IMR-90 (cell line): ENCODE results near the gene MMP23B. TPM values are rescaled to one million over a fixed set of nuclear protein-coding genes. Genes with fewer than 3 reads are reported as not detected.

ENCODE experiments used
- ATAC-seq: fragments of 200-7000 bp; cut with Tn5 transposase; 2 replicates; pipeline ENCODE4 v1.9.1; 2020; ENCODE audit warnings: low read depth, mild to moderate bottlenecking, moderate library complexity
- BruUV-seq: library from RNA; stranded (reverse); fragments of 400-500 nt; replicated peaks from 2 replicates; lab custom pipeline; 2021; lab: Mats Ljungman, UMichigan
- CTCF ChIA-PET: fragments of 300-600 bp; formaldehyde crosslinking; extraction: SDS; loops from one replicate; lab custom pipeline; 2021; ENCODE audit warnings: antibody characterized with exemption; lab: Yijun Ruan, JAX
- POLR2A ChIA-PET: fragments of 300-600 bp; sonication (Branson Sonifier 250); formaldehyde crosslinking; loops from one replicate; lab custom pipeline; 2022; ENCODE audit warnings: antibody characterized with exemption; ENCODE audit not compliant: unreplicated experiment; lab: Charles Lee
- DNase-seq: peaks from one replicate; pipeline ENCODE4 v3.0.0; 2013
- H2AFZ ChIP-seq: replicated peaks from 2 replicates; pipeline ENCODE3; 2013; ENCODE audit warnings: low read length, mild to moderate bottlenecking; ENCODE audit not compliant: poor library complexity
- H2AK5ac ChIP-seq: 2 replicates; pipeline ENCODE4 v1.6.1; 2013; ENCODE audit warnings: low read depth, low read length, inconsistent platforms
- H2AK9ac ChIP-seq: replicated peaks from 2 replicates; pipeline ENCODE3; 2013; ENCODE audit warnings: mild to moderate bottlenecking, low read depth, low read length, moderate library complexity; ENCODE audit not compliant: poor library complexity
- H2BK120ac ChIP-seq: 2 replicates; pipeline ENCODE4 v1.6.1; 2013; ENCODE audit warnings: low read depth, low read length, inconsistent platforms
- H2BK15ac ChIP-seq: 3 replicates; pipeline ENCODE4 v1.6.1; 2013; ENCODE audit warnings: low read depth, low read length, inconsistent platforms
- H2BK20ac ChIP-seq: 2 replicates; pipeline ENCODE4 v1.6.1; 2013; ENCODE audit warnings: low read depth, mild to moderate bottlenecking, inconsistent platforms, low read length, moderate library complexity
- H2BK5ac ChIP-seq: 2 replicates; pipeline ENCODE4 v1.6.1; 2013; ENCODE audit warnings: mild to moderate bottlenecking, low read depth, low read length, inconsistent platforms; ENCODE audit not compliant: poor library complexity, severe bottlenecking
- H3K14ac ChIP-seq: replicated peaks from 2 replicates; pipeline ENCODE4 v1.6.1; 2013; ENCODE audit warnings: low read depth, low read length, inconsistent platforms
- H3K18ac ChIP-seq: 2 replicates; pipeline ENCODE4 v1.6.1; 2013; ENCODE audit warnings: low read depth, low read length, control low read depth
- H3K23ac ChIP-seq: 2 replicates; pipeline ENCODE4 v1.6.1; 2013; ENCODE audit warnings: low read depth, low read length, inconsistent platforms
- H3K27ac ChIP-seq: 2 replicates; pipeline ENCODE4 v1.5.1; 2013; ENCODE audit warnings: mild to moderate bottlenecking, control low read depth, low read length; ENCODE audit not compliant: insufficient read depth
- H3K27me3 ChIP-seq: 2 replicates; pipeline ENCODE4 v1.6.1; 2013; ENCODE audit warnings: low read length; ENCODE audit not compliant: control insufficient read depth, insufficient read depth
- H3K36me3 ChIP-seq: 2 replicates; pipeline ENCODE4 v1.6.1; 2013; ENCODE audit warnings: low read length, mixed read lengths; ENCODE audit not compliant: control insufficient read depth, insufficient read depth
- H3K4ac ChIP-seq: 2 replicates; pipeline ENCODE4 v1.6.1; 2013; ENCODE audit warnings: low read depth, low read length, inconsistent platforms
- H3K4me1 ChIP-seq: 2 replicates; pipeline ENCODE4 v1.6.1; 2013; ENCODE audit warnings: low read length, mixed read lengths; ENCODE audit not compliant: control insufficient read depth, insufficient read depth
- H3K4me2 ChIP-seq: 2 replicates; pipeline ENCODE4 v1.6.1; 2013; ENCODE audit warnings: low read depth, mild to moderate bottlenecking, control low read depth, low read length, moderate library complexity
- H3K4me3 ChIP-seq: 2 replicates; pipeline ENCODE4 v1.5.1; 2013; ENCODE audit warnings: low read depth, mild to moderate bottlenecking, control low read depth, low read length, moderate library complexity; ENCODE audit not compliant: insufficient read depth
- H3K56ac ChIP-seq: 2 replicates; pipeline ENCODE4 v1.6.1; 2013; ENCODE audit warnings: low read length, inconsistent platforms; ENCODE audit not compliant: insufficient read depth; ENCODE audit errors: extremely low read depth
- H3K79me1 ChIP-seq, 2 experiments: 2 replicates each; pipeline ENCODE4 v1.6.1; 2013; ENCODE audit warnings: low read length in 2 of 2, inconsistent platforms in 1 of 2, low read depth in 1 of 2
- H3K9ac ChIP-seq: 2 replicates; pipeline ENCODE4 v1.6.1; 2013; ENCODE audit warnings: low read depth, low read length, control low read depth
- H3K9me1 ChIP-seq: 2 replicates; pipeline ENCODE4 v1.6.1; 2013; ENCODE audit warnings: low read length, inconsistent platforms; ENCODE audit not compliant: insufficient read depth
- H3K9me3 ChIP-seq: 2 replicates; pipeline ENCODE4 v1.6.1; 2013; ENCODE audit warnings: low read length; ENCODE audit not compliant: control insufficient read depth, insufficient read depth
- H4K20me1 ChIP-seq: 2 replicates; pipeline ENCODE4 v1.6.1; 2013; ENCODE audit warnings: low read length, inconsistent platforms; ENCODE audit not compliant: insufficient read depth
- H4K5ac ChIP-seq: 2 replicates; pipeline ENCODE4 v1.6.1; 2013; ENCODE audit warnings: mild to moderate bottlenecking, low read depth, low read length, control low read depth
- H4K8ac ChIP-seq, 2 experiments: 2 replicates each; pipeline ENCODE4 v1.6.1; 2013; ENCODE audit warnings: low read depth in 2 of 2, low read length in 2 of 2, control low read depth in 1 of 2, inconsistent platforms in 1 of 2
- H4K91ac ChIP-seq: 2 replicates; pipeline ENCODE4 v1.6.1; 2013; ENCODE audit warnings: low read depth, low read length, inconsistent platforms; ENCODE audit not compliant: insufficient read depth
- CEBPB ChIP-seq: IDR thresholded peaks from 2 replicates; pipeline ENCODE4 v1.6.1; 2012; ENCODE audit warnings: low read depth, low read length, improper control_type of control experiment
- CHD1 ChIP-seq: IDR thresholded peaks from 2 replicates; pipeline ENCODE4 v1.6.1; 2012; ENCODE audit warnings: low read depth, low read length, improper control_type of control experiment
- FOS ChIP-seq: fragments of 150-350 bp; IDR thresholded peaks from 2 replicates; pipeline ENCODE4 v1.6.1; 2016; ENCODE audit warnings: low read depth, low read length
- MAFK ChIP-seq: IDR thresholded peaks from 2 replicates; pipeline ENCODE4 v1.6.1; 2012; ENCODE audit warnings: low read depth, low read length, improper control_type of control experiment
- MAZ ChIP-seq: IDR thresholded peaks from 2 replicates; pipeline ENCODE4 v1.6.1; 2012; ENCODE audit warnings: low read depth, mild to moderate bottlenecking, low read length, improper control_type of control experiment, moderate library complexity, borderline replicate concordance
- MXI1 ChIP-seq: IDR thresholded peaks from 2 replicates; pipeline ENCODE4 v1.6.1; 2012; ENCODE audit warnings: low read depth, mild to moderate bottlenecking, low read length, moderate library complexity, borderline replicate concordance
- NFE2L2 ChIP-seq: fragments of 150-350 bp; IDR thresholded peaks from 2 replicates; pipeline ENCODE4 v1.6.1; 2016; ENCODE audit warnings: low read depth, mild to moderate bottlenecking, low read length
- POLR2A ChIP-seq: IDR thresholded peaks from 2 replicates; pipeline ENCODE4 v1.6.1; 2012; ENCODE audit warnings: mild to moderate bottlenecking, low read depth, low read length
- RAD21 ChIP-seq: IDR thresholded peaks from 2 replicates; pipeline ENCODE4 v1.6.1; 2012; ENCODE audit warnings: low read length, improper control_type of control experiment
- RFX5 ChIP-seq: IDR thresholded peaks from 2 replicates; pipeline ENCODE4 v1.8.0; 2012; ENCODE audit warnings: low read depth, mild to moderate bottlenecking, low read length, moderate library complexity
- SMC3 ChIP-seq: fragments of 150-350 bp; IDR thresholded peaks from 2 replicates; pipeline ENCODE4 v1.6.1; 2016; ENCODE audit warnings: low read depth, mild to moderate bottlenecking, antibody characterized with exemption, low read length, moderate library complexity
- WGBS, 2 experiments: methylation state at CpG; one replicate each; pipeline versions ENCODE4 v1.1.5 to v1.1.7; 2013; ENCODE audit warnings: missing lambda C conversion rate in 2 of 2; ENCODE audit not compliant: insufficient read length in 1 of 2; ENCODE audit errors: extremely low coverage in 2 of 2; 5-methylcytosine and 5-hydroxymethylcytosine counted together
- dilution Hi-C: fragments of 300-500 bp; cut with HindIII; formaldehyde crosslinking; loops from one replicate; pipeline ENCODE4 v1.14.3; 2018; ENCODE audit warnings: low sequenced_read_pairs; ENCODE audit not compliant: unreplicated experiment
- in situ Hi-C: fragments of 300-500 bp; cut with MboI; formaldehyde crosslinking; loops from 3 replicates; pipeline ENCODE4 v1.14.3; 2019; ENCODE audit warnings: low sequenced_read_pairs, inconsistent platforms, mixed read lengths
- intact Hi-C: fragments of 100-400 bp; cut with micrococcal nuclease; formaldehyde crosslinking; loops from 2 replicates; pipeline ENCODE4 v1.10.0; 2022
- polyA plus RNA-seq, 3 experiments: library from polyadenylated mRNA; depleted of rRNA; stranded (reverse); fragments of >200 nt; gene quantifications; 2 replicates each; pipeline ENCODE4 v1.2.3, GENCODE V29; 2012; ENCODE audit warnings: low replicate concordance in 1 of 3
- total RNA-seq: library from RNA; depleted of rRNA; stranded (reverse); fragments of >200 nt; gene quantifications from 2 replicates; pipeline ENCODE4 v1.2.3, GENCODE V29; 2012
- TF ChIP-seq, protein P1 (sequence below): conservative IDR thresholded peaks from 2 replicates; pipeline ENCODE4 v1.5.1; 2012; ENCODE audit warnings: mild to moderate bottlenecking, low read depth, low read length, improper control_type of control experiment
- TF ChIP-seq, protein P2 (sequence below): fragments of 150-350 bp; IDR thresholded peaks from 2 replicates; pipeline ENCODE4 v1.6.1; 2016; ENCODE audit warnings: low read depth, mild to moderate bottlenecking, low read length, moderate library complexity, borderline replicate concordance
- TF ChIP-seq, protein P3 (sequence below): fragments of 150-350 bp; IDR thresholded peaks from 2 replicates; pipeline ENCODE4 v1.6.1; 2017; ENCODE audit warnings: mild to moderate bottlenecking, antibody characterized with exemption, low read length, low read depth

The MMP23B gene
- total and polyA plus RNA-seq, 2 of the 4 experiments (the other 2 are of a cell fraction): 1.1 to 5.4 TPM

DNA sequence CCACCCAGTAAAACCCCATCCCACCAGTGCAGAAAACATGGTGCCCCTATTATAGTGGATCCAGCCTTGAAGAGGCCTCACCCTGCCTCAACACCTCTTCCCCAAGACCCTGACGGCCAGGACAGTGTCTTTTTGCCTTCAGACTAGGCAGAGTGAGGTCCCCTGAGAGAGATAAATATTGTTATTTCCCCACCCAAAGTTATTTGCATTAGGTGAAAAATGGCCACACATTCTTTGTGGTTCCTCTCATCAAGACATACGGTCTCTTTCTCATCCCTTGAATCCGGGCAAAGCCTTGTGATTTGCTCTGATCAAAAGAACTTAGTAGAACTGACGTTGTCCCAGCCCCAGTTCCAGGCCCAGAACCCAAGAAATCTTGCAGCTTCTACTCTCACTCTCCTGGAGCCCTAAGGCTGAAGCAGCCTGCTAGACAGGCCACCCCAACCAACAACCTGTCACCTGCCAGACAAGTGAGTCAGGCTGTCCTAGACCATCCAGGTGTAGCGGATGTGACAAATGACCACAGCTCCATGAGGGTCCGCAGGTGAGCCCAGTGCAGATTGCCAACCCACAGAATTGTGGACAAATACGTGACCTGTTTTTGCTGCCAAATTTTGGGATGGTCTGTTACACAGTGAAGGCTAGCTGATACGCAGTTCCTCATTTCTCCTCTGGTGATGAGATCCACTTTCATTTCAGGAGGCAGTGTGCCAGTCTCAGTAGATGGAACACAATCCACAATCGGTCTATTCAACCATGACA lies 49.2 kb upstream of the MMP23B start:
- no peaks in the 10 kb centered on the region for H3K9me3 ChIP-seq
- H2AK5ac ChIP-seq: no peak overlapping the region
- no peak overlapping the region for H3K18ac ChIP-seq
- H2BK15ac ChIP-seq: no peak overlapping the region
- WGBS, 2 experiments: 33% methylated on average over 3 of the region's 9 CpGs; no CpG with 5 or more reads in 1 of the 2 experiments
- H4K5ac ChIP-seq: no peak overlapping the region
- ATAC-seq (no peak), DNase-seq (no peak)
- no peak overlapping the region for H2BK20ac ChIP-seq
- H2AK9ac ChIP-seq: peak overlapping the region; percentile 16
- H3K9ac ChIP-seq: no peak overlapping the region
- dilution Hi-C loops: no loop called here
- no peak overlapping the region for H3K27ac ChIP-seq
- no peak overlapping the region for H4K91ac ChIP-seq
- ChIA-PET POLR2A (no interaction called here), CTCF (interaction anchor here (0.5 kb wide), 1 partner anchor 29 kb away, joined by 4 read pairs; no protein-coding TSS in a partner anchor)
- H2BK120ac ChIP-seq: no peak overlapping the region
- TF ChIP-seq CEBPB: no peak
- TF ChIP-seq SMC3: no peak
- TF ChIP-seq, protein P1, sequence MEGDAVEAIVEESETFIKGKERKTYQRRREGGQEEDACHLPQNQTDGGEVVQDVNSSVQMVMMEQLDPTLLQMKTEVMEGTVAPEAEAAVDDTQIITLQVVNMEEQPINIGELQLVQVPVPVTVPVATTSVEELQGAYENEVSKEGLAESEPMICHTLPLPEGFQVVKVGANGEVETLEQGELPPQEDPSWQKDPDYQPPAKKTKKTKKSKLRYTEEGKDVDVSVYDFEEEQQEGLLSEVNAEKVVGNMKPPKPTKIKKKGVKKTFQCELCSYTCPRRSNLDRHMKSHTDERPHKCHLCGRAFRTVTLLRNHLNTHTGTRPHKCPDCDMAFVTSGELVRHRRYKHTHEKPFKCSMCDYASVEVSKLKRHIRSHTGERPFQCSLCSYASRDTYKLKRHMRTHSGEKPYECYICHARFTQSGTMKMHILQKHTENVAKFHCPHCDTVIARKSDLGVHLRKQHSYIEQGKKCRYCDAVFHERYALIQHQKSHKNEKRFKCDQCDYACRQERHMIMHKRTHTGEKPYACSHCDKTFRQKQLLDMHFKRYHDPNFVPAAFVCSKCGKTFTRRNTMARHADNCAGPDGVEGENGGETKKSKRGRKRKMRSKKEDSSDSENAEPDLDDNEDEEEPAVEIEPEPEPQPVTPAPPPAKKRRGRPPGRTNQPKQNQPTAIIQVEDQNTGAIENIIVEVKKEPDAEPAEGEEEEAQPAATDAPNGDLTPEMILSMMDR: no peak
- TF ChIP-seq MAZ: no peak
- no peak for TF ChIP-seq POLR2A
- TF ChIP-seq, protein P2, sequence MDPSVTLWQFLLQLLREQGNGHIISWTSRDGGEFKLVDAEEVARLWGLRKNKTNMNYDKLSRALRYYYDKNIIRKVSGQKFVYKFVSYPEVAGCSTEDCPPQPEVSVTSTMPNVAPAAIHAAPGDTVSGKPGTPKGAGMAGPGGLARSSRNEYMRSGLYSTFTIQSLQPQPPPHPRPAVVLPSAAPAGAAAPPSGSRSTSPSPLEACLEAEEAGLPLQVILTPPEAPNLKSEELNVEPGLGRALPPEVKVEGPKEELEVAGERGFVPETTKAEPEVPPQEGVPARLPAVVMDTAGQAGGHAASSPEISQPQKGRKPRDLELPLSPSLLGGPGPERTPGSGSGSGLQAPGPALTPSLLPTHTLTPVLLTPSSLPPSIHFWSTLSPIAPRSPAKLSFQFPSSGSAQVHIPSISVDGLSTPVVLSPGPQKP: no peak
- TF ChIP-seq NFE2L2: no peak
- TF ChIP-seq CHD1: no peak
- no peak for TF ChIP-seq RAD21
- no peak for TF ChIP-seq MXI1
- TF ChIP-seq, protein P3, sequence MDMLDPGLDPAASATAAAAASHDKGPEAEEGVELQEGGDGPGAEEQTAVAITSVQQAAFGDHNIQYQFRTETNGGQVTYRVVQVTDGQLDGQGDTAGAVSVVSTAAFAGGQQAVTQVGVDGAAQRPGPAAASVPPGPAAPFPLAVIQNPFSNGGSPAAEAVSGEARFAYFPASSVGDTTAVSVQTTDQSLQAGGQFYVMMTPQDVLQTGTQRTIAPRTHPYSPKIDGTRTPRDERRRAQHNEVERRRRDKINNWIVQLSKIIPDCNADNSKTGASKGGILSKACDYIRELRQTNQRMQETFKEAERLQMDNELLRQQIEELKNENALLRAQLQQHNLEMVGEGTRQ: no peak
- no peak for TF ChIP-seq RFX5
- TF ChIP-seq FOS: no peak
- no peak for TF ChIP-seq MAFK
- H3K9me1 ChIP-seq: no peaks in the 10 kb centered on the region
- no peak overlapping the region for H2AFZ ChIP-seq
- H3K4ac ChIP-seq: no peak overlapping the region
- peaks cover 32% of the 10 kb centered on the region for H3K27me3 ChIP-seq
- no peaks in the 10 kb centered on the region for H4K20me1 ChIP-seq
- no peaks in the 10 kb centered on the region for H3K36me3 ChIP-seq
- no peak overlapping the region for H2BK5ac ChIP-seq
- in situ Hi-C loops: no loop called here
- no peaks in the 10 kb centered on the region for H3K79me1 ChIP-seq
- H3K23ac ChIP-seq: 0 out of 2 replicates have a peak overlapping the region, but pooled peaks have one; percentile 16
- intact Hi-C loops: no loop called here
- H3K14ac ChIP-seq: no peak overlapping the region
- H3K4me3 ChIP-seq: no peak overlapping the region
- H4K8ac ChIP-seq: no peak overlapping the region
- H3K4me1 ChIP-seq: no peaks in the 10 kb centered on the region
- no peak overlapping the region for H3K56ac ChIP-seq
- H3K4me2 ChIP-seq: no peak overlapping the region
- BruUV-seq: no TSS peak
